Measurements from ENCODE around the gene R3HCC1L. TPM values are rescaled to one million over a fixed set of nuclear protein-coding genes. Genes with fewer than 3 reads are reported as not detected.

R3HCC1L gene
- total and polyA plus RNA-seq, 2 of the 4 experiments (the other 2 are of a cell fraction): 8.3 to 14.7 TPM

GRCh38 chr10:98169379-98169778, 34.9 kb downstream of the R3HCC1L start:
- TF ChIP-seq MAZ (IDR thresholded peaks at IDR 0.05; ENCODE audit: borderline replicate concordance, low read depth, low read length) (no peak), POLR2A (IDR thresholded peaks at IDR 0.05; ENCODE audit: low read depth, low read length) (no peak), CHD1 (IDR thresholded peaks at IDR 0.05; ENCODE audit: low read depth, low read length) (no peak), CTCF (conservative IDR thresholded peaks at IDR 0.05; ENCODE audit: low read depth, low read length) (no peak), NFE2L2 (IDR thresholded peaks at IDR 0.05; ENCODE audit: low read depth, low read length) (no peak), RAD21 (IDR thresholded peaks at IDR 0.05; ENCODE audit: low read length) (no peak), ELK1 (IDR thresholded peaks at IDR 0.05; ENCODE audit: borderline replicate concordance, low read depth, low read length) (no peak), RCOR1 (IDR thresholded peaks at IDR 0.05; ENCODE audit: insufficient replicate concordance, low read length) (no peak), BHLHE40 (IDR thresholded peaks at IDR 0.05; ENCODE audit: low read depth, low read length) (no peak), MAFK (IDR thresholded peaks at IDR 0.05; ENCODE audit: low read depth, low read length) (no peak), USF2 (IDR thresholded peaks at IDR 0.05; ENCODE audit: low read depth, low read length) (no peak), RFX5 (IDR thresholded peaks at IDR 0.05; ENCODE audit: low read depth, low read length) (no peak), FOS (IDR thresholded peaks at IDR 0.05; ENCODE audit: low read depth, low read length) (no peak), SMC3 (IDR thresholded peaks at IDR 0.05; ENCODE audit: low read depth, low read length) (no peak), CEBPB (IDR thresholded peaks at IDR 0.05; ENCODE audit: low read depth, low read length) (no peak), MXI1 (IDR thresholded peaks at IDR 0.05; ENCODE audit: borderline replicate concordance, low read depth, low read length) (no peak)
- Histone ChIP-seq H3K9me3 (ENCODE audit: control insufficient read depth, insufficient read depth, low read length) (no peaks in the 10 kb centered on the region), H3K56ac (ENCODE audit: extremely low read depth, insufficient read depth, low read length) (no peak overlapping the region), H3K14ac (replicated peaks; ENCODE audit: low read depth, low read length) (no peak overlapping the region), H3K9me1 (ENCODE audit: insufficient read depth, low read length) (no peaks in the 10 kb centered on the region; the same call in 1 of the 2 replicates), H2BK5ac (ENCODE audit: low read depth, low read length, poor library complexity, severe bottlenecking) (no peak overlapping the region), H3K18ac (ENCODE audit: low read depth, low read length) (no peak overlapping the region), H3K27me3 (ENCODE audit: control insufficient read depth, insufficient read depth, low read length) (no peaks in the 10 kb centered on the region), H3K4ac (ENCODE audit: low read depth, low read length) (no peak overlapping the region), H2BK20ac (ENCODE audit: low read depth, low read length) (no peak overlapping the region), H3K4me2 (ENCODE audit: low read depth, low read length) (no peak overlapping the region), H3K4me3 (ENCODE audit: insufficient read depth, low read depth, low read length) (no peak overlapping the region), H3K36me3 (ENCODE audit: control insufficient read depth, insufficient read depth, low read length) (peaks cover 9% of the 10 kb centered on the region), H2BK15ac (ENCODE audit: low read depth, low read length) (no peak overlapping the region), H2BK120ac (ENCODE audit: low read depth, low read length) (no peak overlapping the region), H3K27ac (ENCODE audit: insufficient read depth, low read length) (no peak overlapping the region), H3K23ac (ENCODE audit: low read depth, low read length) (no peak overlapping the region), H4K5ac (ENCODE audit: low read depth, low read length) (no peak overlapping the region), H2AK5ac (ENCODE audit: low read depth, low read length) (no peak overlapping the region), H3K9ac (ENCODE audit: low read depth, low read length) (no peak overlapping the region), H3K79me1 (ENCODE audit: low read depth in 1 of 2, low read length in 2 of 2) (peaks cover 17 to 31% of the 10 kb centered on the region in 2 experiments), H3K4me1 (ENCODE audit: control insufficient read depth, insufficient read depth, low read length) (no peaks in the 10 kb centered on the region), H4K8ac (ENCODE audit: low read depth in 2 of 2, low read length in 2 of 2) (no peak overlapping the region), H4K91ac (ENCODE audit: insufficient read depth, low read depth, low read length) (no peak overlapping the region), H2AK9ac (replicated peaks; ENCODE audit: low read depth, low read length, poor library complexity) (no peak overlapping the region), H4K20me1 (ENCODE audit: insufficient read depth, low read length) (peaks cover 7% of the 10 kb centered on the region; the same call in 1 of the 2 replicates), H2AFZ (replicated peaks; ENCODE audit: low read length, poor library complexity) (no peak overlapping the region)
- dilution Hi-C loops (cut with HindIII; ENCODE audit: low sequenced_read_pairs, unreplicated experiment): no loop called here
- CTCF ChIA-PET: interaction anchor here (0.6 to 2.1 kb wide), 4 partner anchors 17 to 364 kb away, joined by 3 to 19 read pairs (median 4); no protein-coding TSS in a partner anchor
- no TSS peak for BruUV-seq (replicated peaks)
- no peak for DNase-seq
- no CpG with 5 or more reads among the region's 2 CpGs for WGBS, 2 experiments (ENCODE audit: extremely low coverage in 2 of 2, insufficient read length in 1 of 2)
- intact Hi-C loops (cut with micrococcal nuclease): no loop called here
- in situ Hi-C loops (cut with MboI; ENCODE audit: low sequenced_read_pairs): loop anchor here (10.0 kb wide), 1 partner anchor 135 kb away; no protein-coding TSS in a partner anchor
- no peak for ATAC-seq (ENCODE audit: low read depth)
- POLR2A ChIA-PET (ENCODE audit: unreplicated experiment): no interaction called here
